ENCODE data around the gene MRE11.
"Not testable (repeated sequence)": the region's sequence is repeated elsewhere in the genome, so short reads cannot be mapped to it uniquely, and the experiment has no call there.

DNA sequence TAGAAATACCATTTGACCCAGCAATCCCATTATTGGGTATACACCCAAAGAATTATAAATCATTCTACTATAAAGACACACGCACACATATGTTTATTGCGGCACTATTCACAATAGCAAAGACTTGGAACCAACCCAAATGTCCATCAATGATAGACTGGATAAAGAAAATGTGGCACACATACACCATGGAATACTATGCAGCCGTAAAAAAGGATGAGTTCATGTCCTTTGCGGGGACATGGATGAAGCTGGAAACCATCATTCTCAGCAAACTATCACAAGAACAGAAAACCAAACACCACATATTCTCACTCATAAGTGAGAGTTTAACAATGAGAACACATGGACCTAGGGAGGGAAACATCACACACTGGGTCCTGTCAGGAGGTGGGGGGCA lies 101.7 kb downstream of the MRE11 start:
- TF ChIP-seq, protein P1, sequence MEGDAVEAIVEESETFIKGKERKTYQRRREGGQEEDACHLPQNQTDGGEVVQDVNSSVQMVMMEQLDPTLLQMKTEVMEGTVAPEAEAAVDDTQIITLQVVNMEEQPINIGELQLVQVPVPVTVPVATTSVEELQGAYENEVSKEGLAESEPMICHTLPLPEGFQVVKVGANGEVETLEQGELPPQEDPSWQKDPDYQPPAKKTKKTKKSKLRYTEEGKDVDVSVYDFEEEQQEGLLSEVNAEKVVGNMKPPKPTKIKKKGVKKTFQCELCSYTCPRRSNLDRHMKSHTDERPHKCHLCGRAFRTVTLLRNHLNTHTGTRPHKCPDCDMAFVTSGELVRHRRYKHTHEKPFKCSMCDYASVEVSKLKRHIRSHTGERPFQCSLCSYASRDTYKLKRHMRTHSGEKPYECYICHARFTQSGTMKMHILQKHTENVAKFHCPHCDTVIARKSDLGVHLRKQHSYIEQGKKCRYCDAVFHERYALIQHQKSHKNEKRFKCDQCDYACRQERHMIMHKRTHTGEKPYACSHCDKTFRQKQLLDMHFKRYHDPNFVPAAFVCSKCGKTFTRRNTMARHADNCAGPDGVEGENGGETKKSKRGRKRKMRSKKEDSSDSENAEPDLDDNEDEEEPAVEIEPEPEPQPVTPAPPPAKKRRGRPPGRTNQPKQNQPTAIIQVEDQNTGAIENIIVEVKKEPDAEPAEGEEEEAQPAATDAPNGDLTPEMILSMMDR (IDR thresholded peaks at IDR 0.05), result not testable (repeated sequence)
- TF ChIP-seq POLR2AphosphoS5 (IDR thresholded peaks at IDR 0.05), result not testable (repeated sequence)
